ENCODE data around the gene CLCA4.

CLCA4 gene

DNA sequence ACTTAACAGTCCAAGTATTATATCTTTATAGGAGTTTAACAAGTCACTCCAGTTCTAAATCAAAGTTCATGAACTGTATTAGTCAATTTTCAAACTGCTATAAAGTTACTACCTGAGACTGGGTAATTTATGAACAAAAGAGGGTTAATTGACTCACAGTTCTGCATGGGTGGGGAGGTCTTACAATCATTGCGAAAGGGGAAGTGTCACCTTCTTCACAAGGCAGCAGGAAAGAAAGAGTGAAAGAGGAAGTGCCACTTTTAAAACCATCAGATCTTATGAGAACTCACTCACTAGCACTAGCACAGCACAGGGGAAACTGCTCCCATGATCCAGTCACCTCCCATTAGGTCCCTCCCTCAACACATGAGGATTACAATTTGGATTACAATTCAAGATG is 70.0 kb downstream of the CLCA4 start:
- no peak for DNase-seq (ENCODE audit: low read depth in 3 of 3)

DNA sequence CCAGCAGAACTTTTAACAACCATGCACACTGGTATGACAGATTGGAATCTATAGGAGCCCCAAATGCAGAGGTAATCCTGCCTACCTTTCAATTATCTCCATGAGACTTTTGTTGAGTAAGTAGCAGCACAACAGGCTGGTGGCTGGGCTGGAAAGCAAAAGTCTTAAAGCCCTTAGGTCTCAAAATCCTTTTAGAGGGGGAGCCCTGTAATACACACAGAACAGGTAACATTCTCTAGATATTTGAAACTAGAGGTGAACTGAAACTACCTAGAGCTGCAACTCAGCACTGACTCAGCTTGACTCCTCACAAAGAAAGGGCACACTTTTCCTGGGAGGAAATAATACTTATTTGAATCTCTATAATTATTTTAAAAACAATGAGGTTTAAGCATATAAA is 71.5 kb downstream of the CLCA4 start:
- DNase-seq (ENCODE audit: low read depth in 3 of 3) = no peak

DNA sequence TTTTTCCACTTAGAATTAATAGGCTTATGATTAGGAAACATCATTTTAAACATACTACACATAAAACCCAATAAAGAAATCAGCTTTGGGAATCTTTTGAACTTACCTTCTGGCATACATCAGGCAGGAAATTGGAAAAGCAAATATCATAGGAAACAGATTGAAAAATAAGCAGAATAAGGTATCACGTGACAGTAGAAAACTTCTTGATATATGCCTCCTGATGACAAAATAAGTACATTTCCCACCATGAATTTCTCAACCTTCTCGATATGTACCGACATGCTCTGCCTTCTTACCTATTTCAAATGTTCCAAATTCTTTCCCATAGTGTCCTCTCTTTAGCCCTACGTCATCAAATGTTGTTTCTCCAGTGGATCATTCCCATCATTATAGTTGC is 72.4 kb downstream of the CLCA4 start:
- no peak for DNase-seq (ENCODE audit: low read depth in 3 of 3)

DNA sequence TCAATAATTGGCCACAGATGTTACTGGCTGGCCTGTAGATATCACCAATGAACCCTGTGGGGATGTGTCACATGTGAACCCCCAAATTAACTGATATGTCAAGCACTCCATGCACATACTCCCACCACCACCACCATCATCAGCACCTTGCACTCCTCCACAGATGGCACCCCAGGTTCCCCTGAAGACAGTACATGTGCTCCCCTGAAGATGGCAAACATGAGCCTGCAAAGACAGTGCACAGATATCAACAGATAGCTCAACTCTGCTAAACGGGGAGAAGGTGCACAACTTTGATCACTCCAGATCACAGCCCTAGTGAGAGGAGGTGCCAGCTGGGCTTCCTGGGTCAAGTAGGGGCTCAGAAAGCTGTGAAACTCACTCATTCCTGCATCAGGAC is 74.4 kb downstream of the CLCA4 start:
- no peak for DNase-seq (ENCODE audit: low read depth in 3 of 3)

All from stimulated activated CD4-positive, alpha-beta T cell treated with anti-CD3 and anti-CD28 coated beads, TNF-alpha, amount 100 ng/mL, for 48 hours (primary cell).